Muscle layer of colon (tissue), 2 donors: ENCODE measurements around the gene SGCD.
A peak's percentile ranks its signal among the peaks of the same experiment; 100 is the strongest.

ENCODE experiments used
- H3K27ac ChIP-seq: one replicate; pipeline ENCODE4 v1.7.0; 2013; ENCODE audit warnings: low read depth, mild to moderate bottlenecking, low read length, moderate library complexity
- H3K27me3 ChIP-seq, 2 donors: one replicate each; pipeline ENCODE4 v1.7.0; 2013; ENCODE audit warnings: low read length in 2 of 2, mild to moderate bottlenecking in 2 of 2; ENCODE audit not compliant: insufficient read depth in 2 of 2, control insufficient read depth in 1 of 2
- H3K36me3 ChIP-seq: one replicate; pipeline ENCODE4 v1.7.0; 2013; ENCODE audit warnings: mild to moderate bottlenecking, low read length; ENCODE audit not compliant: insufficient read depth
- H3K4me1 ChIP-seq: one replicate; pipeline ENCODE4 v1.7.0; 2013; ENCODE audit warnings: mild to moderate bottlenecking, low read length; ENCODE audit not compliant: insufficient read depth
- H3K4me3 ChIP-seq, 2 donors: one replicate each; pipeline ENCODE4 v1.7.0; 2013; ENCODE audit warnings: low read length in 2 of 2, low read depth in 1 of 2, mild to moderate bottlenecking in 1 of 2, moderate library complexity in 1 of 2
- H3K9ac ChIP-seq: one replicate; pipeline ENCODE4 v1.7.0; 2013; ENCODE audit warnings: low read length
- H3K9me3 ChIP-seq: one replicate; pipeline ENCODE4 v1.7.0; 2013; ENCODE audit warnings: mild to moderate bottlenecking, low read length
- donor health status: abdominal sarcoma.
- donor health status: Adenocarcinoma of cecum.

SGCD gene

DNA sequence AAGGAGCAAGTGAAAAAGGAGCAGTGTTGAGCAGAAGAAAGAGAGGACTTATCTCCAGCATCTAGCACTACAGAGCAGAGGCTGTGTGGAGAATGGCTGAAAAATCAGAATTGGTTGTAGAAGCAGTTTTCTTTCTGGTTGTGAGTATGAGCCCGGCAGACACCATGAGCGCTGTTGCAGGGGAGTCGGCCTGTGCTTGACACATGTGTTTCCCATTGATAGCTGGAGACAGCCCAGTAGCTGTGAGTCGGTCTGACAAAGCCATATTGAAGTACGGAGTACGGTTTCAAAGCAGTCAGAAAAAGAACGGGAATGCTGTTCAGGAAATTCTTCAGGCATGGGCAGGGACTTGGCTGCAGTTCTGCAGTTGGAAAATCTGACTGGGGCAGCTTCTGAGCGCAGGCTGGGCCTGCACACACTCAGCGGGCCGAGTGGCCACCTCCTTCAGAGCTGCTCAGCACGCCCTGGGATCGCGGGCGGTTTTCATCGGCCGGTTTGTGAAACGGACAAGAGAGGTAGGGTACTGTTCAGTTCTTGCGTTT is at the start of gene SGCD:
TSS of gene SGCD (plus strand) at position 447 of the 542 bp plus-strand sequence.
- Histone ChIP-seq H3K9ac (peak within 1 kb of the TSS; percentile 31), H3K27me3 (no peaks in the 10 kb centered on the region), H3K4me1 (peaks cover 24% of the 10 kb centered on the region), H3K36me3 (peaks cover 8% of the 10 kb centered on the region), H3K4me3 (peak within 1 kb of the TSS; percentile 51 to 54), H3K9me3 (no peaks in the 10 kb centered on the region), H3K27ac (peak within 1 kb of the TSS; percentile 80)

DNA sequence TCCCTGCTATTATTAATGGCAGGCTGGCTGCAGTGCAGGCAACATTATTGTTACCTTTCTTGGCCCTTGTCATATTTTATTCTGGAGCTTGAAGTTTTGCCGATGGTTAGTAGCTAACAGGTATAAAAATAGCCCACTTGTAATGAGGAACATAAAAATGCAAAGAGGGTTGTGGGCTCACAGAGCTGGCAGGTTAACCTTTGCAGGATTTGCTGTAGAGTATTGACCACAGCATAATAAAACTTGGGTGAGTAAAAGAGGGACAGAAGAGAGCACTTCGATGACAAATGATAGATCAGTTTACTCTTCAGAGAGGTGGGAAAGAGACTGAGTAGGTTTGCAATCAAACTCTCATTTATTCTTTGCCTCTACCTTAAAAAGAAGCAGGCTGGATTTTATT is 49.7 kb upstream of the SGCD start:
- Histone ChIP-seq H3K27me3 (no peaks in the 10 kb centered on the region), H3K4me3 (no peak overlapping the region), H3K9ac (no peak overlapping the region), H3K9me3 (no peaks in the 10 kb centered on the region), H3K4me1 (no peaks in the 10 kb centered on the region), H3K27ac (no peak overlapping the region), H3K36me3 (no peaks in the 10 kb centered on the region)

DNA sequence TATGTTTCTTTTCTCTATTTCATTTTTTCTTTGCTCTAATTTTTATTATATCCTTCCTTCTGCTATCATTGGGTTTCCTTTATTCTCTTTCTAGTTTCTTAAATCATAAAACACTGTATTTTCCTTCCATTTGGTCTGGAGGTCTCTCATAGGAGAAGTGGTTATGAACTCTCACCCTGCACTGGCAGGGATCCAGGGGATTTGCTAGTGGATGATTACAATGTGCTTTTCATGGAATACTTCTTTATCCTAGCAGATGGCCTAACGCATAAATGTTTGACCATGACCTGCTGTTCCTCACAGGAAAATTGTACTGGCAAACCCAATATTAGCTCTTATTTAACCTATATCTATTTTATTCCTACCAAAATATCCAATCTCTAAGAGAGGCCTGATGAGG is 31.5 kb upstream of the SGCD start:
- Histone ChIP-seq H3K9me3 (no peaks in the 10 kb centered on the region), H3K36me3 (no peaks in the 10 kb centered on the region), H3K27ac (no peak overlapping the region), H3K4me1 (no peaks in the 10 kb centered on the region), H3K4me3 (no peak overlapping the region), H3K9ac (no peak overlapping the region), H3K27me3 (no peaks in the 10 kb centered on the region)

DNA sequence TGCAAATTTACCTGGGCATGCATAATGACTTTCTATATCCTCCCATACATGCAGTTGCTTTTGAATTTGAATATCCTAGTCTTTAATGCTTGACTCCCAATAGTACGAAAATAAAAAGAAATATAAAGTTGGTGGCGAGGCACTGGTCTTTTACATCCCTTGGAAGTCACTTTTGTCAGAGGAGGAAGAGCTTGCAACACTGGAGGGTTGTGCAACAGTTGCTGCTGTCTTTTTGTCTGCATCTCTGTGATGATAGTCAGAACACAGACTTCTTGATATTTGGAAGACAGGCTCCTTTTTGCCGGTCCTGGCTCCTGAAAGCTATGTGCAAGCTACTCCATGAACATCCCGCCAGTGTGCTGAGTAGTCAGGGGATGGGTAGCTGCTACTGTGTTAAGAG is 16.8 kb upstream of the SGCD start:
- Histone ChIP-seq H3K36me3 (no peaks in the 10 kb centered on the region), H3K9me3 (no peaks in the 10 kb centered on the region), H3K27ac (no peak overlapping the region), H3K4me1 (no peaks in the 10 kb centered on the region), H3K27me3 (no peaks in the 10 kb centered on the region), H3K9ac (no peak overlapping the region), H3K4me3 (no peak overlapping the region)

DNA sequence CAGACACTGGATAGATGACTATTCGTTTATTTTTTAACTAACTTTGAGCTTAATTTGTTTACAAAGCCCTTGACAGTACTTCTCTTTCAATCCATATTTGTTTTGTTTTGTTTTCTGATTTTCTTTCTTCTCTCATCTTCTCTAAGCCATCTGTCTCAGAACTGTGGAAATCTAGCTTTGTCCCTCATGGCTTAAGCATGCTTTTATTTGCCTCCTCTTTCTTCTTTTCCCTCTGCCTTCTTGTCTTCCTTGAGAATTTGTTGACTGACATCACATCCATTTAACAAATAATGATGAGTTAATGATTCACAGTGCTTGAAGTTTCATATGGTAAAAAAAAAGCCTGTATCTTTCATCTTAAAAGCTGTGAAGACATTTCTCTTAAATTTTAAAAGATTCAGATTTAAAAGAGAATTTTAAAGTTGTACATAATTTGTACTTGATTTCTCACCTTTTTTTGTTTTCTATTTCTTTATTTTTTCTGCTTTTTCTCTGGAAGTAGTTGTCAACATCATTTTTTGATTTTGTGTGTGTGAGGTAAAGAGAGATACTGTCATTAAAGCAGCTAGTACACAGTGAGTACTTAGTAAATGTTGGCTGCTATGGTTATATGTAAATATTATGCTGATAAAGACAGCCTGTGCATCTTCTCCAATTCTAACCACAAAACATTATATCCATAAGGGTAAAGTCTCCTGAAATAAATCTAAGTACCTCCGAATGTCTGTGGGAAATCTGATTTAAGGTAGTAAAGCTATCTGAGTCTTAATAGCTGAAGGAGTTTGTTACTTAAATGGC is 13.9 kb upstream of the SGCD start:
- H3K4me1 ChIP-seq, result no peaks in the 10 kb centered on the region
- no peak overlapping the region for H3K27ac ChIP-seq
- H3K9ac ChIP-seq, result no peak overlapping the region
- no peaks in the 10 kb centered on the region for H3K27me3 ChIP-seq
- H3K36me3 ChIP-seq, result no peaks in the 10 kb centered on the region
- no peak overlapping the region for H3K4me3 ChIP-seq
- no peaks in the 10 kb centered on the region for H3K9me3 ChIP-seq

DNA sequence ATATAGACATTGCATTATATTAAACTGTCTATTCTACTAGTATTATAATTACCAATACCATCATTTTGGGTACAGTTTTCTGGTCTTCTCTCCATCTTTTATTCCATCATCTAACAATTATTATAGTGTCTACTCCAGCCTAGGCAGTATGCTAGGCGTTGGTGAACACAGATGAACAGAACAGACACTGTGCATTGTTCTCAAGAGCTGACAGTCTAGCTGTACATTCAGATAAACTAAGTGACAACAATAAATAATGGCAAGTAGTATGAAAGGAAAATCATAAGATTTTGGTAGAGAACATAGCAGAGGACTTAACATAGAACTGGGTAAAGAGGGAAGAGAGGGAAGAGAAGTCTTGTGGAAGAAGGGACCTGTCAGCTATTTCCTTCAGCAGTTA is 12.5 kb upstream of the SGCD start:
- Histone ChIP-seq H3K4me1 (no peaks in the 10 kb centered on the region), H3K27me3 (no peaks in the 10 kb centered on the region), H3K4me3 (no peak overlapping the region)

DNA sequence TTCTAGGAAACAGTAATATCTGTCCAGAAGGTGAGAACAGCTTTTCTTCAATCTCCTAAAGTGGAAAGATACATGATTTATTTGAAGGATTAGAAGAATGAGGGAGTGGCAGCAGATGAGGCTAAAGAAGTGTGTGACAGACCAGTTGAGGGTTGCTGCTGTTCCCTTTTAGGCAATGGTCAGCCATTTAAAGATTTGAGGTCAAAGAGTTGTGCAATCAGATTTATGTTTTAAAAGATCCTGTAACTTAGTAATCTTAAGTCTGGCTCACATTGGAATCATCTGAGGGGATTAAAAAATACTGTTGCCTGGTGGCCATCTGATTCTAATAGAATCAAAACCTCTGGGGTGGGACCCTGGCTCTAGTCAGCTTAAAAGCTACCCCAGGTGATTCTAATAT is 4.3 kb upstream of the SGCD start:
- no peaks in the 10 kb centered on the region for H3K9me3 ChIP-seq

More for the DNA sequence above, 12.5 kb upstream of the SGCD start:
- H3K9ac ChIP-seq, result no peak overlapping the region
- no peak overlapping the region for H3K27ac ChIP-seq
- H3K36me3 ChIP-seq, result no peaks in the 10 kb centered on the region
- no peaks in the 10 kb centered on the region for H3K9me3 ChIP-seq

DNA sequence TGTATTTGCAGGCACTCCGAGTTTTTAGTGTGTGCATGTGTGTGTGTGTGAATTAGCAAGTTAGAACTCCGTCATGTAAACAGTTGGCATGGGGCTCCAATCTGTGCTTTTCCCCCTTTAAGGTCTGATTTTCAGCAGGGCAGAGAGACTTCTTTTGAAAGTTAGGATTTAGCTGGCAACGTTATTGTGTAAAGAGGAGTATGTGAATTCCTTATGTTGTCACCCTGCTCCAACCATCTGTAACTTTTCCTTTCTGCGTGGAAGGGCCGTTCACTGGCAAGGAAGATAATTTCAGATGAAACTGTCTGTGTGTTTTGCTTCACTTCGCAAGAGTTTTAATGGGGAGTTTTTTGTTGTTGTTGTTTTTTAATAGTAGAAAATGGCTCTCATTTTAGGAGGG is 332 bp downstream of the SGCD start:
- Histone ChIP-seq H3K4me1 (peaks cover 24% of the 10 kb centered on the region), H3K4me3 (peak overlapping the region; percentile 51 to 54), H3K27ac (peak overlapping the region; percentile 80), H3K36me3 (peaks cover 14% of the 10 kb centered on the region), H3K9me3 (no peaks in the 10 kb centered on the region), H3K9ac (peak overlapping the region; percentile 31), H3K27me3 (no peaks in the 10 kb centered on the region)

More for the DNA sequence above, 4.3 kb upstream of the SGCD start:
- H3K4me1 ChIP-seq, result peaks cover 16% of the 10 kb centered on the region
- no peak overlapping the region for H3K9ac ChIP-seq
- no peak overlapping the region for H3K27ac ChIP-seq
- no peaks in the 10 kb centered on the region for H3K27me3 ChIP-seq
- H3K4me3 ChIP-seq, result no peak overlapping the region
- no peaks in the 10 kb centered on the region for H3K36me3 ChIP-seq

DNA sequence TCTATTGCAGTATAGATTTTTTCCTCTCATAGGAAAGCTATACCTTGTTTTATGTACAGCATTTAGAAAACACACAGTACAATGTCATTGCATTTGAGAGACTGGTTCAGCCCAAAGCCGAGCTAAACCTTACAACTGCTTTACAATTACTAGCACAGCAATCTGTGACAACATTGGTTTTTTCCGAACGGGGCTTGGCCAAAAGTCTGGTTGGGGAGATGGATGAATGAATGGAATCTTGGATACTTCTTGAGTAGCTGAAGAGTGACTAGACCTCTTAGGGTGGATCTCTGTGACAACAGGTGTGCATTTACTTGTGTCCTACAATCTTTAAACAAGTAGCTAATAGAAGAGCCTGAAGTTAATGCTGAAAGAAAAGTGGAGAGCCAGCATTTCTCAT is 1.2 kb downstream of the SGCD start:
- Histone ChIP-seq H3K27ac (peak overlapping the region; percentile 12), H3K4me1 (peaks cover 24% of the 10 kb centered on the region), H3K9me3 (no peaks in the 10 kb centered on the region), H3K27me3 (no peaks in the 10 kb centered on the region), H3K36me3 (peaks cover 14% of the 10 kb centered on the region), H3K4me3 (peak overlapping the region in 1 of 2 donors; percentile 54), H3K9ac (peak overlapping the region; percentile 14)

DNA sequence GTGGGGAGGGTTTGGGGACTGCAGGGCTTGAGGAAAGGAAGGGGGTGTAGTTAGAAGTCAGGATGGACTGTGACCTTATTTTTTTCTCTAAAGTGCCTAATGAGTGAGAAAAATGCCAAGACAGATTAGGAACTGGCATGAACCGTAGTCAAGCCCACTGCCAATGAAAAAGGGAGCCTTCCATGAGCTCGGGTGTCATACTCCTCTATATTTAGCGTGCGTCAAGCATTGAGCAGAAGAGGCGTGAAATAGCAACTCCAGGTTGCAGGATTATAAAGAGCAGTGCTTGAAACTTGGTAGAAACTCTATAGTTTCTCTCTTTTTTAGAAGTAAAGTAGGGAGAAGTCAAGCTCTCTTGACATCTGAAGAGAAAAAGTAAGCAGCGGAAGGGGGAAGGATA is 1.8 kb downstream of the SGCD start:
- Histone ChIP-seq H3K4me3 (peak overlapping the region in 1 of 2 donors; percentile 54), H3K27me3 (no peaks in the 10 kb centered on the region), H3K9me3 (no peaks in the 10 kb centered on the region), H3K27ac (no peak overlapping the region), H3K9ac (no peak overlapping the region), H3K36me3 (peaks cover 14% of the 10 kb centered on the region), H3K4me1 (peaks cover 24% of the 10 kb centered on the region)

DNA sequence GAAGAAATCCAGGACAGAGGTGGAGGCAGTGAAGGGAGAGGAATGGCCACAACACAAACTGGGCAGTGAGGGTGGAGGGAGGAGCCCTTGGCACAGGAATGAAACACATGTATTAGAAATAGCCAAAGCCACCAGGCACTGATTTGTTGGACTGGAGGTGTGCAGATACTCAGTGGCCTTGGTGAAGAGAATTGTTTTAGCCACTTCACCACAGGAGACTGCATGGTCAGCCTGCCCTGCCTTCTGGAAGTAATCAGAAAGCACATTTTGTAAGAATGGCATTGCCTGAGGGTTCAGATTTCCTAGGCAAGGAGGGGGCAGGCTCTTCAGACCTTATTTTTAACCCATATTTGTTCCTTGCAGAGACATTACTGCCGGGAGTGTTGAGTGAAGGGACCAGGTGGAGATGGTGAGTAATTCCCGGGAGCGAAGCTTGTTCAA is 2.2 kb downstream of the SGCD start:
- Histone ChIP-seq H3K4me1 (peaks cover 24% of the 10 kb centered on the region), H3K9ac (no peak overlapping the region), H3K4me3 (peak overlapping the region in 1 of 2 donors; percentile 54), H3K9me3 (no peaks in the 10 kb centered on the region), H3K27me3 (no peaks in the 10 kb centered on the region), H3K36me3 (peaks cover 14% of the 10 kb centered on the region), H3K27ac (no peak overlapping the region)
